Measurements from ENCODE around the gene MTCH2. TPM values are rescaled to one million over a fixed set of nuclear protein-coding genes. Genes with fewer than 3 reads are reported as not detected.

MTCH2 gene
- total RNA-seq, 1 donor from 2014 or later, result 83.6 TPM

DNA sequence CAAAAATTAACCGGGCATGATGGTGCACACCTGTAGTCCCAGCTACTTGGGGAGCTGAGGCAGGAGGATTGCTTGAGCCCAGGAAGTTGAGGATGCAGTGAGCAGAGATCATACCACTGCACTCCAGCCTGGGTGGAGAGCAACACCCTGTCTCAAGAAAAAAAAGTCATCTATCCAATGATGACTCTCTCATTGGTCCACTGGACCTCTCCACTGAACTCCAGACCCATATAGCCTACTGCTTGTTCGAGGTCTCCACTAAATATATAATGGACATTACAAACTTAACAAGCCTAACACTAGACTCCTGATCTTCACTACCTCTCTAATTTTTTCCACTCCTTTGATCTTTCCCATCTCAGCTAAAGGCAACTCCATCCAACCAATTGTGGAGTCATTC is 33.5 kb upstream of the MTCH2 start:
- DNase-seq (ENCODE audit: low spot score), result no peak
- no peaks in the 10 kb centered on the region for H3K36me3 Mint-ChIP-seq
- TF ChIP-seq, protein P1, sequence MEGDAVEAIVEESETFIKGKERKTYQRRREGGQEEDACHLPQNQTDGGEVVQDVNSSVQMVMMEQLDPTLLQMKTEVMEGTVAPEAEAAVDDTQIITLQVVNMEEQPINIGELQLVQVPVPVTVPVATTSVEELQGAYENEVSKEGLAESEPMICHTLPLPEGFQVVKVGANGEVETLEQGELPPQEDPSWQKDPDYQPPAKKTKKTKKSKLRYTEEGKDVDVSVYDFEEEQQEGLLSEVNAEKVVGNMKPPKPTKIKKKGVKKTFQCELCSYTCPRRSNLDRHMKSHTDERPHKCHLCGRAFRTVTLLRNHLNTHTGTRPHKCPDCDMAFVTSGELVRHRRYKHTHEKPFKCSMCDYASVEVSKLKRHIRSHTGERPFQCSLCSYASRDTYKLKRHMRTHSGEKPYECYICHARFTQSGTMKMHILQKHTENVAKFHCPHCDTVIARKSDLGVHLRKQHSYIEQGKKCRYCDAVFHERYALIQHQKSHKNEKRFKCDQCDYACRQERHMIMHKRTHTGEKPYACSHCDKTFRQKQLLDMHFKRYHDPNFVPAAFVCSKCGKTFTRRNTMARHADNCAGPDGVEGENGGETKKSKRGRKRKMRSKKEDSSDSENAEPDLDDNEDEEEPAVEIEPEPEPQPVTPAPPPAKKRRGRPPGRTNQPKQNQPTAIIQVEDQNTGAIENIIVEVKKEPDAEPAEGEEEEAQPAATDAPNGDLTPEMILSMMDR (IDR thresholded peaks at IDR 0.05), result no peak
- TF ChIP-seq EZH2phosphoT487 (IDR thresholded peaks at IDR 0.05) (no peak), EZH2 (IDR thresholded peaks at IDR 0.05) (no peak)
- no peaks in the 10 kb centered on the region for H3K9me3 Mint-ChIP-seq
- H3K4me2 ChIP-seq, result no peak overlapping the region
- no peaks in the 10 kb centered on the region for H3K36me3 ChIP-seq
- peaks cover 3% of the 10 kb centered on the region for H3K27me3 Mint-ChIP-seq (ENCODE audit: insufficient read depth, low read depth)
- H3K9ac ChIP-seq, result no peak overlapping the region
- no peaks in the 10 kb centered on the region for H3K9me3 ChIP-seq (ENCODE audit: low read depth)
- H3K4me3 Mint-ChIP-seq, result no peak overlapping the region
- H3K4me3 ChIP-seq, result no peak overlapping the region
- H4K20me1 ChIP-seq (ENCODE audit: low read depth), result no peaks in the 10 kb centered on the region
- H3K27ac ChIP-seq, result no peak overlapping the region
- H3K4me1 ChIP-seq, result no peaks in the 10 kb centered on the region
- no peak overlapping the region for H2AFZ ChIP-seq (replicated peaks)
- H3K4me1 Mint-ChIP-seq, result no peaks in the 10 kb centered on the region
- H3K27ac Mint-ChIP-seq, result no peak overlapping the region
- H3K27me3 ChIP-seq, result no peaks in the 10 kb centered on the region
- no peaks in the 10 kb centered on the region for H3K79me2 ChIP-seq (ENCODE audit: low read depth)
- no peaks in the 10 kb centered on the region for H3F3A ChIP-seq (ENCODE audit: low read depth)

DNA sequence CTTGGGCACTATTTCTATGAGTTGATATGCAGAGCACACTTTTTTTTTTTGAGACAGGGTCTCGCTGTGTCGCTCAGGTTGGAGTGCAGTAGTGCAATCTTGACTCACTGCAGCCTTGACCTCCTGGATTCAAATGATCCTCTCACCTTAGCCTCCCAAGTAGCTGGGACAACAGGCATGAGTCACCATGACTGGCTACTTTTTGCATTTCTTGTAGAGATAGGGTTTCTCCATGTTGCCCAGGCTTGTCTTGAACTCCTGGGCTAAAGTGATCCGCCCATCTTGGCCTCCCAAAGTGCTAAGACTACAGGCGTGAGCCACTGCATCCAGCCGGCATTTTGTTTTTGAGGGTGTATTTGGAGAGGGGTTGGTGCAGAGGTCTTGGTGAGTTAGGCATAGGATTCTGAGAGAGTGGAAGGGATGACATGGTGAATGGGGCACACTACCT is 29.9 kb upstream of the MTCH2 start:
- H2AFZ ChIP-seq (replicated peaks), result no peak overlapping the region

DNA sequence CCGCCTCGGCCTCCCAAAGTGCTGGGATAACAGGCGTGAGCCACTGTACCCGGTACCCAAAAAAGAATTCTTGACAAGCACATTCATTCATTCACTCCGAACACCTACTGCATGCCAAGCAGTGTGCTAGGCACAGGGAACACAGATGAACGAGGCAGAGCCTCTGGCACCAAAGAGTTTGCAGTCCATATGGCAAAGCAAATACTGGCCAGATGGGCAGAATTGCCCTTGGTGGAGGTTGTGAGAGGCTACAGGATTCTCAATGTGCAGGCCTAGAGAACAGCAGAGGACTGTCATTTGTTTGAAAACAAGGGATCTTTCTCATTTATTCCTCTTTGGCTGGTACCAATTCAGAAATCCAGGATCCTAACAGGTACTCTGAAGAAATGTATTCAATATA is 27.5 kb upstream of the MTCH2 start:
- Mint-ChIP-seq H3K27me3 (ENCODE audit: insufficient read depth, low read depth) (peaks cover 3% of the 10 kb centered on the region), H3K4me1 (no peaks in the 10 kb centered on the region), H3K27ac (no peak overlapping the region)

More for the DNA sequence above, 29.9 kb upstream of the MTCH2 start:
- Histone ChIP-seq H4K20me1 (ENCODE audit: low read depth) (no peaks in the 10 kb centered on the region), H3K4me2 (no peak overlapping the region), H3K79me2 (ENCODE audit: low read depth) (no peaks in the 10 kb centered on the region), H3F3A (ENCODE audit: low read depth) (no peaks in the 10 kb centered on the region), H3K27ac (no peak overlapping the region), H3K36me3 (no peaks in the 10 kb centered on the region), H3K4me1 (no peaks in the 10 kb centered on the region), H3K27me3 (no peaks in the 10 kb centered on the region), H3K9me3 (ENCODE audit: low read depth) (no peaks in the 10 kb centered on the region), H3K9ac (no peak overlapping the region), H3K4me3 (no peak overlapping the region)
- H3K27me3 Mint-ChIP-seq (ENCODE audit: insufficient read depth, low read depth), result peaks cover 3% of the 10 kb centered on the region
- H3K4me1 Mint-ChIP-seq, result no peaks in the 10 kb centered on the region
- no peak overlapping the region for H3K27ac Mint-ChIP-seq
- no peak for TF ChIP-seq EZH2phosphoT487 (IDR thresholded peaks at IDR 0.05)
- TF ChIP-seq, protein P1 (IDR thresholded peaks at IDR 0.05), result no peak
- no peak for TF ChIP-seq EZH2 (IDR thresholded peaks at IDR 0.05)
- H3K36me3 Mint-ChIP-seq, result no peaks in the 10 kb centered on the region
- H3K4me3 Mint-ChIP-seq, result no peak overlapping the region
- DNase-seq (ENCODE audit: low spot score), result no peak
- no peaks in the 10 kb centered on the region for H3K9me3 Mint-ChIP-seq

More for the DNA sequence above, 27.5 kb upstream of the MTCH2 start:
- no peak overlapping the region for H2AFZ ChIP-seq (replicated peaks)
- H3K27me3 ChIP-seq, result no peaks in the 10 kb centered on the region
- no peaks in the 10 kb centered on the region for H3K4me1 ChIP-seq
- H3K9me3 ChIP-seq (ENCODE audit: low read depth), result no peaks in the 10 kb centered on the region
- no peaks in the 10 kb centered on the region for H3K36me3 Mint-ChIP-seq
- TF ChIP-seq EZH2phosphoT487 (IDR thresholded peaks at IDR 0.05) (no peak), EZH2 (IDR thresholded peaks at IDR 0.05) (no peak)
- TF ChIP-seq, protein P1 (IDR thresholded peaks at IDR 0.05), result no peak
- DNase-seq (ENCODE audit: low spot score), result no peak
- no peaks in the 10 kb centered on the region for H3F3A ChIP-seq (ENCODE audit: low read depth)
- no peak overlapping the region for H3K27ac ChIP-seq
- H3K4me3 ChIP-seq, result no peak overlapping the region
- no peak overlapping the region for H3K9ac ChIP-seq
- H3K4me3 Mint-ChIP-seq, result no peak overlapping the region
- H3K36me3 ChIP-seq, result no peaks in the 10 kb centered on the region
- no peaks in the 10 kb centered on the region for H3K79me2 ChIP-seq (ENCODE audit: low read depth)
- no peaks in the 10 kb centered on the region for H4K20me1 ChIP-seq (ENCODE audit: low read depth)
- H3K4me2 ChIP-seq, result no peak overlapping the region
- H3K9me3 Mint-ChIP-seq, result no peaks in the 10 kb centered on the region

Measured in neural progenitor cell (in vitro differentiated cells).